ACHN (cell line): ENCODE measurements around the gene HTT.

Experiments used
- DNase-seq: peaks from one replicate; pipeline ENCODE4 v3.0.0-alpha.2; 2015
- in situ Hi-C: cut with HindIII; loops from 2 replicates; pipeline ENCODE4 v1.10.0; 2017; ENCODE audit warnings: low sequenced_read_pairs, low pct_ligation_motif_present, low pct_unique_long_range_greater_than_20kb

Gene HTT

GRCh38 chr4:3236326-3236878 lies 161.9 kb downstream of the HTT start:
- in situ Hi-C loops, result no loop called here
- DNase-seq, result no peak

DNA sequence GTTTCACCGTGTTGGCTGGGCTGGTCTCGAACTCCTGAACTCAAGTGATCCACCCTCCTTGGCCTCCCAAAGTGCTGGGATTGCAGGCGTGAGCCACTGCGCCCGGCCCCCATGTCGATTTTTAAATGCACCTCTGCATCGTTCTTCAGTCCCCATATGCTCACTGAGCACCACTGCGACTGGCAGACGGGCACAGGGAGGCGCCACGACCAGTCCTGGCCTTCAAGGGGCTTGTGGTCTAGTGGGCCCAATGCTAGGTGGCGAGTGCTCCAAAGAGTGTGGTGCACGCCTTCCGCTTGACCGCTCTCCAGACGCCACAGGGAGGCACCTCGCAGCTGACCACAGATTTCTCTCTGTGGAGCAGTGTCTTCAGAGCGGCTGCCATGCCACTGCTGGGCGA lies 162.8 kb downstream of the HTT start:
- DNase-seq, result no peak
- in situ Hi-C loops, result no loop called here

- no peak for DNase-seq
- in situ Hi-C loops, result no loop called here
These were observed 163.5 kb downstream of the HTT start for GRCh38 chr4:3237712-3238560.

DNA sequence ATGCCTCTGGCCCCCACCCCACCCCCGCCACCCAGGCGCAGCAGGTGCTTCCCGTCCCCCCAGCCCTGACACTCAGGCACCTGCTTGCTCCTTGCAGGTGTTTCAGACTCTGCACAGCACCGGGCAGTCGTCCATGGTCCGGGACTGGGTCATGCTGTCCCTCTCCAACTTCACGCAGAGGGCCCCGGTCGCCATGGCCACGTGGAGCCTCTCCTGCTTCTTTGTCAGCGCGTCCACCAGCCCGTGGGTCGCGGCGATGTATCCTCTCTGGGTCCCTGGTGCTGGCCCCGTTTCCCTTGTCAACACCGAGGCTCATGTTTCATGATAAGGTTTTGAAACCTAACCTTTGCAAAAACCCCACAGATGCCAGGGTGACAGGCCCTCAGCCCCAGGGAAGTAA lies 164.2 kb downstream of the HTT start:
- no peak for DNase-seq
- in situ Hi-C loops, result no loop called here

DNA sequence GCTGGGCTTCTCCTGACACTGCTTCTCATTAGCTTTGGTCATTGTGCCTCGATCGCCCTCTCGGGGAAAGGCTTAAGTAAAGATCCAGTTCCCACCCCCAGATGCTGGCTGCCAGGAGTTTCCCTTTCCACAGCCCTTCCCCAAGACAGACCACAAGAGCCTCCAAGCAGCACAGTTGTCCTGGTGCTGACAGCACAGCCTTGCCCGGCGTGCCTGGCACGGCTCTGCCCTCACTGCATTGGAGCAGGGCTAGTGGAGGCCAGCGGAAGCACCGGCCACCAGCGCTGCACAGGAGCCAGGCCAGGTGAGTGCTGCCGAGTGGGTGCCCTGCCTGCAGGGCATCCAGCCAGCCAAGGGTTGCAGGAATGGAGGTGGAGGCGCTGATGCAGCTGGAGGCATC lies 164.8 kb downstream of the HTT start:
- in situ Hi-C loops, result no loop called here
- DNase-seq, result no peak

GRCh38 chr4:3239998-3240920 lies 165.8 kb downstream of the HTT start:
- DNase-seq, result no peak
- in situ Hi-C loops, result no loop called here

DNA sequence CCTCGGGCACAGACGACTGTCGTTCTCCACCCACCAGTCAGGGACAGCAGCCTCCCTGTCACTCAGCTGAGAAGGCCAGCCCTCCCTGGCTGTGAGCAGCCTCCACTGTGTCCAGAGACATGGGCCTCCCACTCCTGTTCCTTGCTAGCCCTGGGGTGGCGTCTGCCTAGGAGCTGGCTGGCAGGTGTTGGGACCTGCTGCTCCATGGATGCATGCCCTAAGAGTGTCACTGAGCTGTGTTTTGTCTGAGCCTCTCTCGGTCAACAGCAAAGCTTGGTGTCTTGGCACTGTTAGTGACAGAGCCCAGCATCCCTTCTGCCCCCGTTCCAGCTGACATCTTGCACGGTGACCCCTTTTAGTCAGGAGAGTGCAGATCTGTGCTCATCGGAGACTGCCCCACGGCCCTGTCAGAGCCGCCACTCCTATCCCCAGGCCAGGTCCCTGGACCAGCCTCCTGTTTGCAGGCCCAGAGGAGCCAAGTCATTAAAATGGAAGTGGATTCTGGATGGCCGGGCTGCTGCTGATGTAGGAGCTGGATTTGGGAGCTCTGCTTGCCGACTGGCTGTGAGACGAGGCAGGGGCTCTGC lies 166.5 kb downstream of the HTT start:
- no peak for DNase-seq
- in situ Hi-C loops, result no loop called here

GRCh38 chr4:3241898-3242524 lies 167.5 kb downstream of the HTT start:
- no peak for DNase-seq
- in situ Hi-C loops, result no loop called here

GRCh38 chr4:3243136-3243780 lies 168.8 kb downstream of the HTT start:
- DNase-seq, result no peak
- in situ Hi-C loops, result no loop called here

GRCh38 chr4:3244002-3244401 lies 169.5 kb downstream of the HTT start:
- DNase-seq, result no peak
- in situ Hi-C loops, result no loop called here

- no peak for DNase-seq
- in situ Hi-C loops, result no loop called here
These were observed 170.3 kb downstream of the HTT start for GRCh38 chr4:3244747-3245146.

DNA sequence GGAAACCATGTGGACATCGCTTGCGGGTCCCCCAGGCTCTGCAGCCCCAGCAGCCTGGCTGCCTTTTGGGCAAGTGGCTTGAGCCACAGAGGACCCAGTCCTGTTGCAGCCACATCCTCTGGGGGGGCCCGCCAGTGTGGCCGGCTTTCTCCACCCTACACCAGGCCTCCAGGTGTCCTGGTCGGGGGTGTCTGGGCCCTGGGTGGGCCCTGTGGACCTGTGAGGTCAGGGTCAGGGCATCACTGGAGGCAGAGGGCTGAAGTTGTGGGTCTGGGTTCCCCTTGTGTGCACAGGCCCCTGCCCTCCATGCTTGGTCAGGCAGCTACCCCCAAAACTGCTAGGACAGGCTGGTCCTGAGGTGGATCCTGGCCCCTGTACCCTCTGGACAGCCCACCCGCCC lies 171.2 kb downstream of the HTT start:
- in situ Hi-C loops, result no loop called here
- DNase-seq, result no peak

DNA sequence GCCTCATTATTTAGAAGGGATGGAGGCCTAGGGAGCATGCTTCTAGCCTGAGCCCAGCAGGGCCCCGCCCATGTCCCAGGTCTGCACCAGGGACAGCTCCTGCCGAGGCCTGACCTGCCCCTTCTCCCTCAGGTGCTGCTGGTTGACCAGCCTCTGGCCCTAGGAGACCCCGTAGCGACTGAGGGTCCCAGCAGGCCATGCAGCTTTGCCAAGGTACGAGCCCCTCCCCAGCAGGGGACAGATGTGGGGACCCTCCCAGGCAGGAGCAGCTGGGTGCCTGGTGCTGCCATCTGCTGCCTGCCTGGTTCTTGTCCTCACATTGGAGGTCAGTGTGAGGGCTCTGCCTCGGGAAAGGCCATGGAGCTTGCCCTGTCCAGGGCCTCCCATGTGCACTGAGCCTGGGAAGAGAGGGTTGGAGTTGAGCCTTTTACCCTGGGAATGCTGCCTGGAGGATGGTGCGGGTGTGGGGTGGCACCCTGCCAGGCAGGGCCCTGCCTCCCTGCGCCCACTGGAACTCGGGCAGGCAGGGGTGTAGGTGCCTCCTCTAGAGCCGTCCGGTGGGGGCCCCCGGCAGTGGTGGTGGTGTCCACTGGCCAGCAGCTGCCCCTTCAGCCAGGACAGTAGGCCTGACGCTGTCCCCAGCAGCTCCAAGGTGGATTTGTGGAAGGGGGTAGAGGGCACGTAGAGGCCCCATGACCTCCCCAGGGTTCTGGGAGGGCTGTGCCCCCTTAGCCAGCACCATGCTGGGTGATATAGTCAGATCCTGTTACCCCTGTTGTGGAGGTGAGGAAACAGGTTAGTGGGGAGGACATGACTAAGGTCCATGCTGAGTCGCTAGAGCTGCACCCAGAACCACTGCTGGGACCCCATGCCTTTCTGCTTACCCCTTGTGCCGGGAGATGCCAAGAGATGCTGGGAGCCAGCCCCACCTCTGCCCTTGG lies 172.2 kb downstream of the HTT start:
- in situ Hi-C loops, result no loop called here
- DNase-seq, result no peak

GRCh38 chr4:3247399-3248177 lies 173.1 kb downstream of the HTT start:
- DNase-seq, result no peak
- in situ Hi-C loops, result no loop called here

GRCh38 chr4:3248178-3248480 lies 173.6 kb downstream of the HTT start:
- in situ Hi-C loops, result no loop called here
- no peak for DNase-seq

DNA sequence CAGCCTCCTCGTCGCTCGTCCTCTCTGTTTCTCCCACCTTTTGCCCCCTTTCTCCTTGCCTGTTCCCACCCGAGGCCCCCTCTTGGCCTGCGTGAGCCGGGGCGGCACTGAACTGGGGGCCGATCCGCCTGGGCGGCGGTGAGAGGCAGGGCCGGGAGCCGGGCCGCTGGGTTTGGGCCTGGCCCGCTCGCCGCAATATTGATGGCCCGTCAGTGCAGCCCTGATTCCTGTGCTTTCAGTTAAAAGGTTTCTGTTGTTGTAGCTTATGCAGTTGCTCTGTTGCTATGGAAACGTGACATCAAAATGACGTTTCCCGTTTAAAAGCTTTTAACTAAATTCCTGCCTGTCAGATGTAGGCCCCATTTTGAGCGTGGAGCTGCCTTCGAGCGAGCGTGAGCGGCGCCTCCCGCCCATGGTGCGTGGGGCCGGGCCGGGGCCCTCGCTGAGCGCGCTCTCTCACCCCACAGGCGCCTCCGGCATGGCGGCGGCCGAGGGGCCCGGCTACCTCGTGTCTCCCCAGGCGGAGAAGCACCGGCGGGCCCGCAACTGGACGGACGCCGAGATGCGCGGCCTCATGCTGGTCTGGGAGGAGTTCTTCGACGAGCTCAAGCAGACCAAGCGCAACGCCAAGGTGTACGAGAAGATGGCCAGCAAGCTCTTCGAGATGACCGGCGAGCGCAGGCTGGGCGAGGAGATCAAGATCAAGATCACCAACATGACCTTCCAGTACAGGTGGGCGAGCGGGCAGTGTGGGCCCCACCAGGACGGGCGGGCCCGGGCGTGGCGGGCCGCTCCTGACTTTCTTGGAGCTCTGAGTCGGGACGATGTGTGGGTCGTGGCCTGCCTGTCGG lies 174.6 kb downstream of the HTT start, which contains the start of gene MSANTD1:
MSANTD1 (plus strand) TSS at position 349 of the 851 bp plus-strand sequence; CDS start at position 413, 64 bp downstream.
- DNase-seq, result no peak
- in situ Hi-C loops, result no loop called here
